ENCODE results near the gene ATP2A1. TPM values are rescaled to one million over a fixed set of nuclear protein-coding genes. Genes with fewer than 3 reads are reported as not detected.
A peak's percentile ranks its signal among the peaks of the same experiment; 100 is the strongest.

ATP2A1 gene
- total RNA-seq, 4 donors from 2014 or later = 0.19 to 0.26 TPM; not detected in 2

DNA sequence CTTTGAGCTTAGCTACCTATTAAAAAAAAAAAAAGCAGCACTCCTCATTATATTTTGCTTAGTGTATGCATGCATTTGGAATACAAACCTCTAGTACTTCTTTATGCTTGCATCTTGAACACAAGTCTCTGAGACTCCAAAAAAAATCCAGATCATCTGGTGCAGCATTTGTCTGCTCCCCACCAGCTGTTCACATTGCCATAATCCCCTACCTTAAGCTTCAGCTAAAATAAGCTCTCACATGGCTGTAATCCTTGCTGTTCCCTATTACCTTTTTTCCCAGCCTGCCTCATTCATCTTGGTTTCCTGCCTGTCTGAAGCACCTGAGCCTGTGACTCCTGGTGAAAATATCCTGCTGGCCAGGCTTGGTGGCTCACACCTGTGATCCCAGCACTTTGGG, 65.0 kb downstream of the ATP2A1 start:
- Histone ChIP-seq H3K4me1 (peaks cover 7 to 11% (median 8%) of the 10 kb centered on the region in 3 donors), H3K4me3 (no peak overlapping the region), H3K9me3 (no peaks in the 10 kb centered on the region), H3K27me3 (no peaks in the 10 kb centered on the region), H3K27ac (no peak overlapping the region), H3K36me3 (no peaks in the 10 kb centered on the region)
- intact Hi-C loops (cut with DNase I) = no loop called here
- DNase-seq = no peak
- TF ChIP-seq, protein P1, sequence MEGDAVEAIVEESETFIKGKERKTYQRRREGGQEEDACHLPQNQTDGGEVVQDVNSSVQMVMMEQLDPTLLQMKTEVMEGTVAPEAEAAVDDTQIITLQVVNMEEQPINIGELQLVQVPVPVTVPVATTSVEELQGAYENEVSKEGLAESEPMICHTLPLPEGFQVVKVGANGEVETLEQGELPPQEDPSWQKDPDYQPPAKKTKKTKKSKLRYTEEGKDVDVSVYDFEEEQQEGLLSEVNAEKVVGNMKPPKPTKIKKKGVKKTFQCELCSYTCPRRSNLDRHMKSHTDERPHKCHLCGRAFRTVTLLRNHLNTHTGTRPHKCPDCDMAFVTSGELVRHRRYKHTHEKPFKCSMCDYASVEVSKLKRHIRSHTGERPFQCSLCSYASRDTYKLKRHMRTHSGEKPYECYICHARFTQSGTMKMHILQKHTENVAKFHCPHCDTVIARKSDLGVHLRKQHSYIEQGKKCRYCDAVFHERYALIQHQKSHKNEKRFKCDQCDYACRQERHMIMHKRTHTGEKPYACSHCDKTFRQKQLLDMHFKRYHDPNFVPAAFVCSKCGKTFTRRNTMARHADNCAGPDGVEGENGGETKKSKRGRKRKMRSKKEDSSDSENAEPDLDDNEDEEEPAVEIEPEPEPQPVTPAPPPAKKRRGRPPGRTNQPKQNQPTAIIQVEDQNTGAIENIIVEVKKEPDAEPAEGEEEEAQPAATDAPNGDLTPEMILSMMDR (IDR thresholded peaks at IDR 0.05) = no peak
- TF ChIP-seq POLR2A (IDR thresholded peaks at IDR 0.05) = no peak

DNA sequence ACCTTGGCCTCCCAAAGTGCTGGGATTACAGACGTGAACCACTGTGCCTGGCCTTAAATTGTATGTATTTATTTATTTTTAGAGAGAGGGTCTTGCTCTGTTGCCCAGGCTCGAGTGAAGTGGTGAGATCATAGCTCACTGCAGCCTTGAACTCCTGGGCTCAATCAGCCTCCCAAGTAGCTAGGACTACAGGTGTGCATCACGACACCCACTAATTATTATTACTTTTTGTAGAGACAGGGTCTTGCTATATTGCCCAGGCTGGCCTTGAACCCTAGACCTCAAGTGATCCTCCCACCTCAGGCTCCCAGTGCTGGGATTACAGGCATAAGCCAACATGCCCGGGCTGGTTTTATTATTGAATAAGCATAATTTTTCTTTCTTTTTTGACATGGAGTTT, 68.4 kb downstream of the ATP2A1 start:
- intact Hi-C loops (cut with DNase I) = no loop called here
- 49 to 74% methylated on average over 3 to 4 of the region's 4 CpGs for WGBS, 2 donors
- no peaks in the 10 kb centered on the region for H3K27me3 ChIP-seq

DNA sequence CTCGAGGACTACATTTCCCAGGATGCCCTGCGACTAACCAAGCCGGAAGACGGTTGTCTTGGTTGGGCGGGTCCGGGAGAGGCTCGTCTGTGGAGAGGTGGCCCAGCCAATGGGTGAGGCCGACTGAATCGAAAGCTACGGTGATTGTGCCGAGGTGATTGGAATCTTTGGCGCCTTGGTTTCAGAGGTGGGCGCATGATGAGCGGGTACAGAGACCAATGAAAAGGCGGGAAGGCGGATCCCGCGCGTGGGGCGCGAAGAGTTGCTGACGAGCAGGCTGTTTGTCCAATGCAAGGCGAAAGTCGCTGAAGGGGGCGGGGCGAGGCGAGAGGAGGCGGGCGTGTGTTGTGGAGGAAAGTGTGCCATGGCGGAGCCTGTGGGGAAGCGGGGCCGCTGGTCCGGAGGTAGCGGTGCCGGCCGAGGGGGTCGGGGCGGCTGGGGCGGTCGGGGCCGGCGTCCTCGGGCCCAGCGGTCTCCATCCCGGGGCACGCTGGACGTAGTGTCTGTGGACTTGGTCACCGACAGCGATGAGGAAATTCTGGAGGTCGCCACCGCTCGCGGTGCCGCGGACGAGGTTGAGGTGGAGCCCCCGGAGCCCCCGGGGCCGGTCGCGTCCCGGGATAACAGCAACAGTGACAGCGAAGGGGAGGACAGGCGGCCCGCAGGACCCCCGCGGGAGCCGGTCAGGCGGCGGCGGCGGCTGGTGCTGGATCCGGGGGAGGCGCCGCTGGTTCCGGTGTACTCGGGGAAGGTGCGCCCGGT, 72.5 kb downstream of the ATP2A1 start, which contains the start of gene NFATC2IP:
Gene NFATC2IP, plus strand, starts transcription at position 290 of the 762 bp plus-strand sequence. Its CDS starts 75 bp downstream, at position 365.
- H3K4me1 ChIP-seq = peaks cover 10 to 33% (median 16%) of the 10 kb centered on the region in 3 donors
- H3K36me3 ChIP-seq = peaks cover 0 to 38% (median 18%) of the 10 kb centered on the region in 3 donors
- peak within 1 kb of the TSS; percentile 85 to 97 (median 92) for H3K4me3 ChIP-seq
- WGBS, 2 donors = 0% methylated on average over 10 to 42 of the region's 79 CpGs
- no peaks in the 10 kb centered on the region for H3K9me3 ChIP-seq
- intact Hi-C loops (cut with DNase I) = no loop called here
- peak; percentile 97 for DNase-seq
- H3K27ac ChIP-seq = peak within 1 kb of the TSS; percentile 86 to 96 (median 92)
- TF ChIP-seq, protein P1 (IDR thresholded peaks at IDR 0.05) = peak in 1 of 6 experiments; percentile 28
- peak in 1 of 4 donors; percentile 27 for TF ChIP-seq POLR2A (IDR thresholded peaks at IDR 0.05)
- H3K27me3 ChIP-seq = no peaks in the 10 kb centered on the region

More for the DNA sequence above, 68.4 kb downstream of the ATP2A1 start:
- H3K27ac ChIP-seq = no peak overlapping the region
- no peak for DNase-seq
- TF ChIP-seq POLR2A (IDR thresholded peaks at IDR 0.05) = no peak
- TF ChIP-seq, protein P1 (IDR thresholded peaks at IDR 0.05) = no peak
- no peak overlapping the region for H3K4me3 ChIP-seq
- H3K9me3 ChIP-seq = no peaks in the 10 kb centered on the region
- peaks cover 12 to 22% (median 14%) of the 10 kb centered on the region in 3 donors for H3K4me1 ChIP-seq
- H3K36me3 ChIP-seq = no peaks in the 10 kb centered on the region

DNA sequence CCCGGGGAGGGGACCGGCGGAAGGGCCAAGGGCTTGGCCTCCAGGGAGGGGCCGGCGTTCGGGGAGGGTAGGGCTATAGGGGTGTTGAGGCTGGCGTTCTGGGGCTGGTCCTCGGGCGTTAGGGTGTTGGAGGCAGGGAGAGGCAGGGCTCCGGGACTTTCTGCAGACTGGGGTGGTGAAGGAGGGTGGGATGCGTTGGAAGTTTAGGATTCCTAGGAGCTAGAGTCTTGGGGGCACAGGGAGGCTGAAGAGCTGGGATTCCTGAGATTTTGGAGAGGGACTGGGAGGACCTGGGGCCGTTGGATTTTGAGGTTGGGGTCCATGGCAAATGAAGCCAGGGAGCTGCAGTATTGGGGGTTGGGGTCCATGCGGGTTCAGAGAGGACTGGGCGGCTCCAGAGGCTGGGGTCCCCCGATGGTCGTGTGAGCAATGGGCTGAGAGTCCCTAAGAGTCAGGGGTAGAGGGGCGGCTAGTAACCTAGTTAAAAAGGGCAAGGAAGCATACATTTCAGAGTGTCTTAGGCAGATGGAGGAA, 73.2 kb downstream of the ATP2A1 start:
- TF ChIP-seq POLR2A (IDR thresholded peaks at IDR 0.05) = no peak
- TF ChIP-seq, protein P1 (IDR thresholded peaks at IDR 0.05) = no peak
- Histone ChIP-seq H3K4me3 (peak overlapping the region; percentile 85 to 97 (median 92)), H3K27me3 (no peaks in the 10 kb centered on the region), H3K27ac (peak overlapping the region; percentile 86 to 96 (median 92)), H3K4me1 (peaks cover 10 to 31% (median 14%) of the 10 kb centered on the region in 3 donors), H3K36me3 (peaks cover 0 to 44% (median 24%) of the 10 kb centered on the region in 3 donors), H3K9me3 (no peaks in the 10 kb centered on the region)
- DNase-seq = no peak
- intact Hi-C loops (cut with DNase I) = no loop called here
- WGBS, 2 donors = 1% methylated on average over 11 to 13 of the region's 17 CpGs

Small RNA genes lying within 50 kb of the gene (small RNA-seq; reads per million reads assigned to genes)
- gene RF00416 = 0 reads per million in 4 donors

Other genes starting within 250 kb of the ATP2A1 start
- gene NPIPB8, start 240.4 kb upstream of the ATP2A1 start, total RNA-seq = under 1 TPM in 1 of 4 donors, not detected in 3; 0.22 TPM
- gene EIF3C, start 167.0 kb upstream of the ATP2A1 start, total RNA-seq = 100 to 1,000 TPM; 187 to 337 (median 204) TPM
- gene NPIPB9, start 126.7 kb upstream of the ATP2A1 start, total RNA-seq = 1 to 10 TPM in 1 of 4 donors, not detected in 3; 5.0 TPM
- gene ATXN2L, start 55.5 kb upstream of the ATP2A1 start, total RNA-seq = 10 to 100 TPM; 42.1 to 72.7 (median 67.1) TPM
- gene TUFM, start 32.1 kb upstream of the ATP2A1 start, total RNA-seq = 100 to 1,000 TPM; 105 to 143 (median 121) TPM
- gene SH2B1, start 14.6 kb upstream of the ATP2A1 start, total RNA-seq = 10 to 100 TPM; 11.0 to 28.2 (median 18.8) TPM
- 10 to 100 TPM; 28.7 to 47.2 (median 37.2) TPM for gene RABEP2, start 46.8 kb downstream of the ATP2A1 start, total RNA-seq
- under 1 TPM in 2 of 4 donors, not detected in 2; 0.19 to 0.42 TPM for gene CD19, start 53.5 kb downstream of the ATP2A1 start, total RNA-seq
- gene NFATC2IP, start 72.4 kb downstream of the ATP2A1 start, total RNA-seq = 10 to 100 TPM; 17.4 to 36.6 (median 24.2) TPM
- 10 to 100 TPM; 15.3 to 26.3 (median 18.5) TPM for gene SPNS1, start 96.3 kb downstream of the ATP2A1 start, total RNA-seq
- 1 to 10 TPM in 3 of 4 donors, under 1 TPM in 1; 0.76 to 7.4 (median 2.5) TPM for gene LAT, start 106.6 kb downstream of the ATP2A1 start, total RNA-seq

Data from esophagus squamous epithelium (tissue), 5 donors.